ENCODE data around the gene BSPH1.

Gene BSPH1

GRCh38 chr19:47992070-47992469, at the start of gene BSPH1:
TSS of gene BSPH1 (minus strand) at chr19:47992170. CDS start at chr19:47992081, 89 bp downstream.
- TF ChIP-seq CTCF (IDR thresholded peaks at IDR 0.05; ENCODE audit: low read depth, low read length): no peak
- no peak within 1 kb of the TSS for H3K4me3 ChIP-seq (ENCODE audit: low read depth, low read length)

- no peak overlapping the region for H3K4me3 ChIP-seq (ENCODE audit: low read depth, low read length)
- TF ChIP-seq CTCF (IDR thresholded peaks at IDR 0.05; ENCODE audit: low read depth, low read length): no peak
These were observed 44.8 kb upstream of the BSPH1 start for GRCh38 chr19:48036765-48037164.

GRCh38 chr19:48033604-48034003, 41.6 kb upstream of the BSPH1 start:
- no peak for TF ChIP-seq CTCF (IDR thresholded peaks at IDR 0.05; ENCODE audit: low read depth, low read length)
- no peak overlapping the region for H3K4me3 ChIP-seq (ENCODE audit: low read depth, low read length)

GRCh38 chr19:48030073-48030472, 38.1 kb upstream of the BSPH1 start:
- no peak for TF ChIP-seq CTCF (IDR thresholded peaks at IDR 0.05; ENCODE audit: low read depth, low read length)

GRCh38 chr19:48029431-48029830, 37.5 kb upstream of the BSPH1 start:
- no peak overlapping the region for H3K4me3 ChIP-seq (ENCODE audit: low read depth, low read length)
- TF ChIP-seq CTCF (IDR thresholded peaks at IDR 0.05; ENCODE audit: low read depth, low read length): no peak

More at GRCh38 chr19:48030073-48030472, 38.1 kb upstream of the BSPH1 start:
- H3K4me3 ChIP-seq (ENCODE audit: low read depth, low read length): no peak overlapping the region

GRCh38 chr19:48025480-48025879, 33.5 kb upstream of the BSPH1 start:
- TF ChIP-seq CTCF (IDR thresholded peaks at IDR 0.05; ENCODE audit: low read depth, low read length): no peak
- H3K4me3 ChIP-seq (ENCODE audit: low read depth, low read length): no peak overlapping the region

GRCh38 chr19:48023518-48023917, 31.5 kb upstream of the BSPH1 start:
- no peak overlapping the region for H3K4me3 ChIP-seq (ENCODE audit: low read depth, low read length)
- TF ChIP-seq CTCF (IDR thresholded peaks at IDR 0.05; ENCODE audit: low read depth, low read length): no peak
